Body of pancreas (tissue), 4 donors: ENCODE measurements around the gene PSD. TPM values are rescaled to one million over a fixed set of nuclear protein-coding genes. Genes with fewer than 3 reads are reported as not detected.
A peak's percentile ranks its signal among the peaks of the same experiment; 100 is the strongest.

ENCODE experiments used
- ATAC-seq: fragments of 150-250 bp; one replicate; pipeline ENCODE4 v1.9.1; 2016
- DNase-seq, 4 donors: peaks; one replicate each; pipeline ENCODE4 v3.0.0-alpha.2; 2019
- H3K27ac ChIP-seq, 4 donors: fragments of 200-600 bp; sonication (generic); 1 replicate in 3 of 4; 2 replicates in 1 of 4; pipeline versions ENCODE4 v1.5.1 to v1.6.1; 2016 to 2019; ENCODE audit warnings: mild to moderate bottlenecking in 1 of 4, mixed read lengths in 1 of 4, moderate library complexity in 1 of 4
- H3K27me3 ChIP-seq, 2 donors: fragments of 200-600 bp; sonication (generic); one replicate each; pipeline ENCODE4 v1.6.0; 2016; ENCODE audit warnings: mild to moderate bottlenecking in 1 of 2
- H3K36me3 ChIP-seq, 2 donors: fragments of 200-600 bp; sonication (generic); replicated peaks in 1 of 2; 2 replicates each; pipeline ENCODE4 v1.5.1; 2016; ENCODE audit warnings: low read depth in 2 of 2; ENCODE audit not compliant: insufficient read depth in 1 of 2
- H3K4me1 ChIP-seq: fragments of 200-600 bp; sonication (generic); one replicate; pipeline ENCODE4 v1.6.0; 2016
- H3K4me3 ChIP-seq, 2 donors: fragments of 200-600 bp; sonication (generic); 1 replicate in 1 of 2; 2 replicates in 1 of 2; pipeline ENCODE4 v1.5.1; 2016 to 2019
- H3K9me3 ChIP-seq, 3 donors: fragments of 200-600 bp; sonication (generic); 1 replicate in 2 of 3; 2 replicates in 1 of 3; pipeline ENCODE4 v1.5.1; 2016
- CTCF ChIP-seq, 7 experiments: fragments of 450-650 bp in 4 of 7; fragments of 200-600 bp in 3 of 7; sonication (generic) in 3 of 7; IDR thresholded peaks; one replicate each; pipeline ENCODE4 v1.5.1; 2016 to 2019; ENCODE audit warnings: antibody characterized with exemption in 7 of 7
- POLR2A ChIP-seq, 3 donors: fragments of 450-650 bp; IDR thresholded peaks; one replicate each; pipeline ENCODE4 v1.6.1; 2016; ENCODE audit warnings: antibody characterized with exemption in 3 of 3, mild to moderate bottlenecking in 2 of 3
- WGBS, 2 donors: methylation state at CpG; one replicate each; pipeline ENCODE4 v1.1.5; 2017; 5-methylcytosine and 5-hydroxymethylcytosine counted together
- intact Hi-C: fragments of 100-400 bp; cut with DNase I; formaldehyde crosslinking; loops from one replicate; pipeline ENCODE4 v1.15.1; 2023
- total RNA-seq, 2 donors: library from RNA; depleted of rRNA; stranded (reverse); fragments of >200 nt; gene quantifications; one replicate each; pipeline ENCODE4 v1.1.0, GENCODE V29; 2016

The PSD gene
- total RNA-seq, 2 donors from 2014 or later, result 2.6 to 5.3 TPM

GRCh38 chr10:102397222-102398171 lies 21.1 kb downstream of the PSD start:
- H3K27ac ChIP-seq, result peak overlapping the region in 2 of 4 donors; percentile 97 to 100
- intact Hi-C loops, result no loop called here
- peaks cover 43% of the 10 kb centered on the region for H3K4me1 ChIP-seq
- no peaks in the 10 kb centered on the region for H3K9me3 ChIP-seq
- no peak for DNase-seq
- no peaks in the 10 kb centered on the region for H3K27me3 ChIP-seq
- 87 to 89% methylated on average over 13 of the region's 14 CpGs for WGBS, 2 donors
- no peak for ATAC-seq
- H3K36me3 ChIP-seq, result peaks cover 0 to 7% of the 10 kb centered on the region in 2 donors
- no peak overlapping the region for H3K4me3 ChIP-seq
- no peak for TF ChIP-seq CTCF (IDR thresholded peaks at IDR 0.05)
- no peak for TF ChIP-seq POLR2A (IDR thresholded peaks at IDR 0.05)

GRCh38 chr10:102396730-102397151 lies 21.8 kb downstream of the PSD start:
- peaks cover 43% of the 10 kb centered on the region for H3K4me1 ChIP-seq
- no peak for ATAC-seq
- intact Hi-C loops, result no loop called here
- WGBS, 2 donors, result 83 to 85% methylated on average over 10 to 12 of the region's 12 CpGs
- H3K27ac ChIP-seq, result peak overlapping the region in 3 of 4 donors; percentile 88 to 100 (median 97)
- no peaks in the 10 kb centered on the region for H3K9me3 ChIP-seq
- peaks cover 0 to 5% of the 10 kb centered on the region in 2 donors for H3K36me3 ChIP-seq
- TF ChIP-seq POLR2A (IDR thresholded peaks at IDR 0.05) (no peak), CTCF (IDR thresholded peaks at IDR 0.05) (no peak)
- no peak for DNase-seq
- no peak overlapping the region for H3K4me3 ChIP-seq
- no peaks in the 10 kb centered on the region for H3K27me3 ChIP-seq

- WGBS, 2 donors, result 38 to 53% methylated on average over 3 to 4 of the region's 4 CpGs
- Histone ChIP-seq H3K9me3 (no peaks in the 10 kb centered on the region), H3K27ac (peak overlapping the region; percentile 88 to 100 (median 96)), H3K36me3 (peaks cover 0 to 2% of the 10 kb centered on the region in 2 donors), H3K4me3 (peak overlapping the region; percentile 23 to 55), H3K4me1 (peaks cover 43% of the 10 kb centered on the region), H3K27me3 (no peaks in the 10 kb centered on the region)
- intact Hi-C loops, result no loop called here
- TF ChIP-seq CTCF (IDR thresholded peaks at IDR 0.05) (no peak), POLR2A (IDR thresholded peaks at IDR 0.05) (no peak)
- ATAC-seq, result no peak
- no peak for DNase-seq
Measured at GRCh38 chr10:102396317-102396650, 22.3 kb downstream of the PSD start.

GRCh38 chr10:102395400-102396316 lies 22.9 kb downstream of the PSD start, which contains the start of gene NFKB2:
Gene NFKB2, plus strand, starts transcription at chr10:102395705. Its CDS starts 255 bp downstream, at chr10:102395960.
- no peaks in the 10 kb centered on the region for H3K27me3 ChIP-seq
- 1% methylated on average over 29 to 42 of the region's 42 CpGs for WGBS, 2 donors
- no peaks in the 10 kb centered on the region for H3K9me3 ChIP-seq
- intact Hi-C loops, result no loop called here
- peaks cover 43% of the 10 kb centered on the region for H3K4me1 ChIP-seq
- peak; percentile 90 to 92 (median 90) for DNase-seq
- no peak for TF ChIP-seq CTCF (IDR thresholded peaks at IDR 0.05)
- peak; percentile 73 to 87 (median 80) for TF ChIP-seq POLR2A (IDR thresholded peaks at IDR 0.05)
- H3K27ac ChIP-seq, result peak within 1 kb of the TSS; percentile 88 to 100 (median 96)
- peak within 1 kb of the TSS; percentile 23 to 55 for H3K4me3 ChIP-seq
- H3K36me3 ChIP-seq, result no peaks in the 10 kb centered on the region
- peak; percentile 62 for ATAC-seq
